AG08396 (cell line): ENCODE data around the gene ANO9.

Experiments
- DNase-seq: peaks from one replicate; pipeline ENCODE4 v3.0.0; 2012; ENCODE audit warnings: low spot score, mixed read lengths

The ANO9 gene

DNA sequence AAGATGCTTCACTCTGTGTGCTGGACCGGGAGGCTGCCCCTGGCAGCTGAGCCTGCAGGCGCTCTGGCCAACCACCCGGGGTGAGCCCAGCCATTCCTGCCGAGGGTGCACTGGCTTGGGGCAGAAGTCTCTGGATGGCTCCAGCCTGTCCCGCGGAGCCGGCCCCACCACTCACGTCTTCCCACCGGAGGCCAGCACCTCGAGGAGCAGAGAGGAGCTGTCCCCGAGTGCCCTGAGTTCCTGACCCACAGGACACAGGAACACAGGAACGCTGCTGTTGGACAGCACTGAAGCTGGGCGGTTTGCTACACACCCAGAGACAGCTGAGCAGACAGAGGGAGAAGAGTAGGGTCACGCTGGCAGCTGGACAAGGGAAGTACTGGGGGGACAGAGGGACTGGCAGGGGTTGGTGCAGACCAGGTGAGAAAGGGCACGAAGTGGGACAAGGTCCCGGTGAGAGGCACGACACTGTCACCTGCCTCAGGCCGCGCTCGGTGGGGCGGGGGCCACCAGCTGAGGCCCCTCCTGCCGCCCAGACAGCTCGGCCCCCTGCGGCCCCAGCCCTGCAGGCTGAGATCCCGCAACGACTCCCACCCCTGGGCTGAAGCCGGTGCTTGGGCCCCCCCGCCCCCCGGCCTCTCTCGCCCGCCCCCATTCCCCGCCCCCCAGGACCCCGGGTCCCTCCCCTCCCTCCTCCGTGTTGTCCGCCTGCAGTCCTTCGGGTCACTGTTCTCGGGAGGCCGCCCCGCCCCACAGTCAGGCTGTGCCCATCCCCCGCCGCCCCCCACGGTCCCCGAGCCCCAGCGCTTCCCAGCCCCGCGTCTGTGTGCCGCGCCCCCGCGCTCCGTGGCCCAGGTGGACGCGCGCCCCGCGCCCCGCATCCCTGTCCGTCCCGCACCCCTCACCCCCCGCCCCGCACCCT, 73.1 kb downstream of the ANO9 start:
- DNase-seq, result no peak

DNA sequence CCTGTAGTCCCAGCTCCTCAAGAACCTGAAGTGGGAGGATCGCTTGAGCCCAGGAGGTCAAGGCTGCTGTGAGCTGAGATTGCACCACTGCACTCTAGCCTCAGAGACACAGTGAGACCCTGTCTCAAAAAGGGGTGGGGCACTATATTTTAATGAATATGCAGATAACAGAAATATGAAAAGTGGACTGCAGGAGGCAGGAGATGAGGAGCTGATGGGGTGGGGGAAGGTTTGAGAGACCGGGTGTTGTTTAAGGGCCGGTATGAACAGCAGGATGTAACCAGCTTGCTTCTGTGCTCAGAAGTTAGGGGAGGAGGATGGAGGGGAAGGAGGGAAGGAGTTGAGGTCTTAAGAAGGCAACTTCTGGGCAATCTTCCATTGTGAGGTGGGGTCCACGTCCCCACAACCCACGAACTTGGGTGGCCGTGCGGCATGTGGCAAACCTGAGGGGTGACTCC, 73.8 kb downstream of the ANO9 start:
- DNase-seq, result no peak
